Measurements from ENCODE around the gene KIF5A.
"Not testable (repeated sequence)": the region's sequence is repeated elsewhere in the genome, so short reads cannot be mapped to it uniquely, and the experiment has no call there.

Gene KIF5A

DNA sequence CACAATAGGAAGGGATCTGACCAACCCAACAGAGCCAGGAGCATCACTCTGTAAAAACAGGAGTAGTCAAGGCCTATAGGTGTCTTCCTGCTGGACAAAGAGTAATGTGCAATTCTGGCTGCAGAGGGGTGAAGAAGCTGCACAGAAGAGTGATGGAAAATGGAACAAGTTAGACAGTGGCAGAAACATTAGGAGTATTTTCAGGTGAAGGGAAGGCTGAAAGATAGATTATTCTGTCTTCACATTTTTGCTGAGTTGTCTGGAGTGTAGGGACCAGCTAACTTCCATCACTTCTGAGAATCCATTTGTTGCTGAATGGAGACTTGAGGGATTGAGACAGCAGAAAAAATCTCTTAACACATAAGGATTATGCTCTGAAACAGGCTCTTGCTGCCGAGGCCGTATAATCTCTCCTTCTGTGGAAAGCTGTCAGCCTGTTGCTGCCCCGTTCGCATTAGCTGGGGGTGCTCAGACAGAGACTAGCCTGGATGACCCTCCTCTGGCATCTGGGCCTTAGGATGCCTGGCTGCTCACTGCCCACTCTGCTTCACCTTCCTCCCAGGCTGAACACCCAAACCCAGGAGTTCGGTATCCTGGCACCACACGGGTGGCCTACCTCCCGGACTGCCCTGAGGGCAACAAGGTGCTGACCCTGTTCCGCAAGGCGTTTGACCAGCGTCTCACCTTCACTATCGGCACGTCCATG, 58.3 kb downstream of the KIF5A start:
- no peak for DNase-seq (ENCODE audit: low read depth)

DNA sequence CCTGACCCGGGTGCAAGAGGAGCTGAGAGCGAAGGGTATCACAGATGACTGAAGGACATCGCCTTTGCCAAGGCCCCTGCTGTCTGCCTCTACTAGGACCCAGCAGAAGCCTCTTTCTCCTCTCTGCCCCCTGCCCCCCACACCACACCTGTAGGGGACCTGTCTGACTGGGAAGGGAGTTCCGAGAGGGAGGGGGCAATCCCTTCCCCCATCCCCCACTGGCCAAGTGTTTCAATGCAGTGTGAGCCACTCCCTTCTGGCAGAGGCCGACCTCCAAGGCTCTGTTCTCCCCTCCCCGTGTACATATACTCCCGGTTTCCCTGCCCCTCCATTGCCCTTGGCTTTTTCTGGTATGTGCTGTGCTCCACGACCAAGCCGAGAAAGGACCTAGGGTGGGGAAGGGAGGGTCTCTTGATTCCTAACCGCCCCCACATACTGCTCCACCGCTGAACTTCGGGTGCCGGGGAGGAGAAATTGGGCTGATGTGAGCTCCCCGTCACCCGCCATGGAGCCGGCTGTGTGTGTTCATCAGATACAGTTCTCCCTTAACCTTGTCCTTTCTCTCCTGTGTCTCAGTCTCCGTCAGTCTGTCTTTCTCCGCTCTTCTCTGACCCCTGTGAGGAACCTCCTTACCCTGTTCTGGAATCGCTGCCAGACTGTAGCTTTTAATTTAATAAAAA, 59.4 kb downstream of the KIF5A start:
- no peak for DNase-seq (ENCODE audit: low read depth)

DNA sequence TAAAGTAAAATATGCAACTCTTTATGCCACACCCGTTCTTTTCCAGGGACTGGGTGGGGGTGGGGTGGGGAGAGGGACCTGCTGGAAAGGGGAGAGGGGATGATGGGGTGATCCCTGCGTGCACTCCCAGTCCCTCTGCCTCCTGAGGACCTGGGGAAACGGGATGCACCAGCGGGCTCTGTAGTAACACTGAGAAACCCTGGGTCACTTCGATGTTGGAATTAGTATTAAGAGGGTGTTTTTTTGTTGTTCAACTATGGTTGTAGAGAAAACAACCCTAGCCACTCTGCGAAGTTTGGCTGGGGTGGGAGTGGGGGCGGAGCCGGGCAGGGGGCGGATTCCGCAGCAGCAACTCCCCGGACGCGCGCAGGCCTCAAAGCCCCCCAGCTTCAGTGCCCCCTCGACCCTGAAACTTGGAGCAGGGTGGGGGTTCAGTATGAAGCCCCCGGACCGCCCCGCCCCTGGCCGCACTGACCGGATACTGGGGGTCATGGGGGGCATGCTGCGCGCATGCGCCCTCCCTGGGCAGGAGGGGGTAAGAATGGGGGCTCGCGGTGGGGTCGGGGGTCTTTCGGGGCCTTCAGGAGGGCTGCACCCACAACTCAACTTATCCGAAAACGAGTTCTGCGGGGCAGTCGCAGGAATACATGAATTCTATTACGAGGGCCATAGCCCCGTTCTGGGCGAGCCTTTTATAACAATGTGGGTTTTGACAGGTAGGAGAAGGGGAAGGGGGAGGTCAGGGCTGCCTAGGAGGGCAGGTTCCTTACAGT, 60.1 kb downstream of the KIF5A start:
- no peak for DNase-seq (ENCODE audit: low read depth)

DNA sequence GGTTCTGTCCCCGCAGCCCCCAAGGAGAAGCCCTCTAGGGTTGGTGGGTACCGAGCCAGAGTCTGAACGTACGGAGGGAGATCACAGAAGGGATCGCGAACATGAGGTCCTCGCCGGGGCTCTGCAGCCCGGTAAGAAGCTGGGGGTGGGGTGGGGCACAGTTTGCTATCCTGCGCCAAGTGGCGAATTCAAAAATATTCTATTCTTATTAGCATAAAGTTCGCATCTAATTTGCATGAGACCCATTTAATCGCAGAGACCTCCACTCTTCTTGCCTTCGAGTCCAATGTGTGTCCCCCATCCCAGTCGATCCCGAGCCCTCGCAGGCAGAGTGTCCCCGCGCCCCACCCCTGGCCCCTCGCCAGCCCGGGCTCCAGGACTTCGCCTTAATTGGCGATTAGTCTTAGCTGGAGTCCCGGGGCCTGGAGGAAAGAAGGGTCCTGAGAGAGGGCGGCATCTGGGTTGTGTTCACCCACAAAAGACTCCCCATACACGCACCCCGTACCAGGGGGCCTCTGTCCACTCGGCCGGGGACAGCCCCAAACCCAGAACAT, 60.8 kb downstream of the KIF5A start:
- DNase-seq (ENCODE audit: low read depth), result no peak

DNA sequence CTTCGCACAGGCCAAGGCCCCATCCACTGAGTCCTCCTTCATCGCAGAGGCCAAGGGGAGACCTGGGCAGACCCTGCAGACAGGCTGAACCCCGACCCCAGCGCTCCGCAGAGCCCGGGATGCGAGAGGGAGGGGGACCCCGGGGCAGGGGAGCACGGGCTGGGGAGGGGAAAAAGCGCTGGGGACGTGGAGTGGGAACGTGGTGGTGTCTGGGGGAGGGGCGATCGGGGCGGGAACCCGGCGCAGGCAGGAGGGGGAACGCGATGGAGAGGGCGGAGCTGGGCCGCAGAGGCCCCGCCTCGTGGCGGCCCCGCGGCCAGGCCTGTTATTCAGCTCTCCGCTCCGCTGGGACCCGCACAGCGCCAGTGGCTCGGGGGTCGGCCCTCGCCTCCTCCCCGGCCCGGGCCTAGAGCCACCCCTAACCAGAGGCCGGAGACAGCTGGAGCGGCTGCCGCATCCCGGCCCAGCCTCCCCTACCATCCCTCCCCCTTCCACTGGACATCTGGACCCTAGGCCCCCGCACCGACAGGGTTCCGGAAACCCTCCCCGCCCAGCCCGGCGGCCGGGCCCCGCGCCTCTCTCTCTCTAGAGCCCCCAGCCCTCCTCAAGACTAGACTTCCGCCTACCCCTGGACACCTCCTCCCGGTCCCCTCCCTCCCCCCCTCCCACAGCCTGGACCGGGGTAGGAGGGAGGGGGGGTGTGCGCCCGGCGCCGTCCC, 61.4 kb downstream of the KIF5A start, which contains the start of gene ARHGEF25:
Gene ARHGEF25 (plus strand): TSS at position 328 of the 719 bp plus-strand sequence. CDS start 460 bp downstream, outside the sequence.
- no peak for DNase-seq (ENCODE audit: low read depth)

DNA sequence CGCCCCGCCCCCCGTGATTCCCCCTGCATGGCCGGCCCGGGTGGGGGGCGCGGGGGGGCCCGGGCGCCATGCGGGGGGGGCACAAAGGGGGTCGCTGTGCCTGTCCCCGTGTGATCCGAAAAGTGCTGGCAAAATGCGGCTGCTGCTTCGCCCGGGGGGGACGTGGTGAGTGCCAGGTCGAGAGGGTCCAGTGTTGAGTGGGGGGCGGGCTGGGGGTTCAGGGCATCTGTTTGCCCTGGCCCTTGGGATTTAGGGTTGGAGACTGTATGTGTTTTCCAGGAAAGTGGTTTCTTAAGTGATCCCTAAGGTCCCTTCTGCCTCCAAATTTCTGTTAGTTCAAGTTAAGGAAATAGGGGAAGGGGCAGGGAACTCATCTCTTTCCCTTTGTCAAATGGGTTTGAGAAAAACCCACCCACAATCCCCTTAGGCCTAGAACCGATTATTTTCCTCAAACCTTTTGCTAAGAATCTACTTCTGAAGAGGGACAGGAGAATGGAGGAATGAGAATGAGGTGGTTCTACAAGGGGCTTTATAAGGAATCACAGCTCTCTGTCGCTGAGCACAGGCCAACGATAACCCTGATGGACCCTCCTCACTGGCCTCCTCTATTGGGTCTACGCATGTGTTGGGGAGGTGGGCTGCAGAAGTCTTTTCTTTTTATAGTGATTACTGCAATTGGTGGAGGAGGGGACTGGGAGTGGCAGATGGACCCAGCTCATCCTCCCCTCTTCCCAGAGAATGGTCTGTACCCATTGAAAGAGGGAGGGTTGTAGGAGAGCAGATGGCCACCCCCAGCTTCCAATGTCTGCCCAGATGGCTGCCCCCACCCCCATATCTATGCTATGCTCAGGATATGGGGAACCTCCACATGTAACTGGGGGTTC, 62.2 kb downstream of the KIF5A start:
- no peak for DNase-seq (ENCODE audit: low read depth)

DNA sequence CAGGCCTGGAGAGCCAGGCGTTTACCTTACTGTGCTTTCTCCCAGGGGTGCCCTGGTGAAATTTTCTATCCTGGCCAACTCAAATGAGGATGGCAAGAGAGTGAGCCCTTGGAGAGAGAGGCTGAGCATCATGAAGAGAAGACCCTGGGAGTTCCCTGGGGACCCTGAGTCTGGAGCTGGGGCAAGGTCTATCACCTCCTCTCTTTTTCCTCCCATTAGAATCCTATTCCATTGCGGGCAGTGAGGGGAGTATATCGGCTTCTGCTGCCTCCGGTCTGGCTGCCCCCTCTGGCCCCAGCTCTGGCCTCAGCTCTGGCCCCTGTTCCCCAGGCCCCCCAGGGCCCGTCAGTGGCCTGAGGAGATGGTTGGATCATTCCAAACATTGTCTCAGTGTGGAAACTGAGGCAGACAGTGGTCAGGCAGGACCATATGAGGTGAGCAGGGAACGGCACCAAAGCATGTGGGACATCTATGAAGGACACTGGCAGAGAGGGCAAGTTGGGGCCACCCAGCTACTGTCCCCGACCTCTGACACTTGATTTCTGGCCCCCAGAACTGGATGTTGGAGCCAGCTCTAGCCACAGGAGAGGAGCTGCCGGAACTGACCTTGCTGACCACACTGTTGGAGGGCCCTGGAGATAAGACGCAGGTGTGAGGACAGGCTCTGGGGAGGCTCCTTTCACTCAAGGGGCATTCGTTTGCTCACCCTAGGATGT, 63.0 kb downstream of the KIF5A start:
- DNase-seq (ENCODE audit: low read depth), result no peak

DNA sequence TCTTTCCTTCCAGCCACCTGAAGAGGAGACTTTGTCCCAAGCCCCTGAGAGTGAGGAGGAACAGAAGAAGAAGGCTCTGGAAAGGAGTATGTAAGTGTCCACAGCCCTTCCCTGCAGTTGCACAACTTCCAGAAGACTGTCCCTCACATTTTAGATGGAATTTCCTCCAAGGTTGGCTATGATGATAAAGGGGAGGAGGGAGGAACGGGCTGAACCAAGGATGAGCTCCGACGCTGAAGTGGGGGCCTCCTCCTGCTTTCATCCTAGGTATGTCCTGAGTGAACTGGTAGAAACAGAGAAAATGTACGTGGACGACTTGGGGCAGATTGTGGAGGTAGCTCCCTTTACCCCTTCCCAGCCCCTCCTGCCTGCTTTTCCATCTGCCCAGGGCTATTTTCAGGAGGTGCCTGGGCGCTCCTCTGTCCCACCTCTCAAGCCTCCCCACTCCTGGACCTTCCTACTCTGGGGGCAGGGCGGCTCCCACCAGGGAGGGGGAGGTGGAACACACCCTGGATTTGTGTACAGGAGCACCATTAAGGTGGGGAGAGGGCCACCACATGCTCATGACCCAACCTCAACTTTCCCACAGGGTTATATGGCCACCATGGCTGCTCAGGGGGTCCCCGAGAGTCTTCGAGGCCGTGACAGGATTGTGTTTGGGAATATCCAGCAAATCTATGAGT, 63.7 kb downstream of the KIF5A start:
- no peak for DNase-seq (ENCODE audit: low read depth)

DNA sequence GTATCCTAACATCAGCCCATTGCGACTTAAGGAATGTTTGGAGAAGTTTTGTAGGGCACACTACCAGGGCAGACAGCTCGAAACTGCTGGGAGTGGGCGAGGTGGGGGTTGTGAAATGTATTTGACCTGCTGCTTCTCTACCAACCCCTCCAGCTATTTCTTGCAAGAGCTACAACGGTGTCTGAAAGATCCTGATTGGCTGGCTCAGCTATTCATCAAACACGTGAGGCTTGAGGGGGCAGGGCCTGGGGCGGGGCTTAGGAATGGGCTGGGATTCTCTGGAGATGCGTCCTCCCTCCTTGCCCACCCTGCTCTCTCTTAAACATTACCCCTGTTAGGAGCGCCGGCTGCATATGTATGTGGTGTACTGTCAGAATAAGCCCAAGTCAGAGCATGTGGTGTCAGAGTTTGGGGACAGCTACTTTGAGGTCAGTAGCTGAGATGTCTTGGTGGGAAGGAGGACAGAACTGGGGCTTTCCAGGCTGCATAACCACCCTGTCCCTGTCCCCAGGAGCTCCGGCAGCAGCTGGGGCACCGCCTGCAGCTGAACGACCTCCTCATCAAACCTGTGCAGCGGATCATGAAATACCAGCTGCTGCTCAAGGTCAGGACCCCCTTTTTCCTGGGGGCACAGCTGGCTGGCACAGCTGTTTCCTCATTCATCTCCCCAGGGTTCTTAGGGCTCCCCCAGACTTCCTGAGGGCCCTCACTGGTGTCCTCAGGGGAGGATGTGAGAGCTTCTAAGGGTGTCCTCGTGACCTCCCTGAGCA, 64.5 kb downstream of the KIF5A start:
- no peak for DNase-seq (ENCODE audit: low read depth)

DNA sequence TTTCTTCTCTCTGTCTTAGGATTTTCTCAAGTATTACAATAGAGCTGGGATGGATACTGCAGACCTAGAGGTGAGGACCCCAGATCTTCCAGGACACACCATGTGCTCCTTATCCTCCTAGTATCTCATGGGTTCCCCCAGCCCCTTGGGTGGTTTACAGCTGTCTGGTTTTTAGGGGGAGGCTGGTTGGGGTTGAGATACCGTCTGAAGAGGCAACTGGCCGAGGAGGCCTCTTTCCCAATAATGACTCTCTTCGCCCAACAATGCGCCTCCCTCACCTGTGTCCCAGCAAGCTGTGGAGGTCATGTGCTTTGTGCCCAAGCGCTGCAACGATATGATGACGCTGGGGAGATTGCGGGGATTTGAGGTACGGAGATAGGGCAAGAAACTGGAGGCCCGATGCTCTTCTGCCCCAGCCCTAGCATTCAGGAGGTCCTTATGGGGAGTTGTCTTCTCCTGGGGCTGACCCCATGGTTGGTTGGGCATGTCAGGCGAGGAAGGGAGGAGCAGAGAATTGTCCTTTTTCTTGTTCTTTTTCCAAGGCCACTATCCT, 65.2 kb downstream of the KIF5A start:
- no peak for DNase-seq (ENCODE audit: low read depth)

DNA sequence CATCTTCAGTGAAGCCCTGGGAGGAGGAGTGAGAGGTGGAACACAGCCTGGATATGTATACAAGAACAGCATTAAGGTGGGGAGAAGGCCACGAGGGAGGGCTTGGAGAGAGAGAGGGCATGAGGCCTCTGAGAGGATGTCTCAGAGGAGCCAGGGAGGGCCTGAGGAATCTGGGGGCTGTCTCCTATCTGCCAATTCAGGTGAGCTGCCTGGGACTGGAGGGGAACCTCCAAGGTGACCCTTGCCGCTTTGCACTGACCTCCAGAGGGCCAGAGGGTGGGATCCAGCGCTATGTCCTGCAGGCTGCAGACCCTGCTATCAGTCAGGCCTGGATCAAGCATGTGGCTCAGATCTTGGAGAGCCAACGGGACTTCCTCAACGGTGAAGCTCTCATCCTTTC, 65.8 kb downstream of the KIF5A start:
- DNase-seq (ENCODE audit: low read depth), result no peak

DNA sequence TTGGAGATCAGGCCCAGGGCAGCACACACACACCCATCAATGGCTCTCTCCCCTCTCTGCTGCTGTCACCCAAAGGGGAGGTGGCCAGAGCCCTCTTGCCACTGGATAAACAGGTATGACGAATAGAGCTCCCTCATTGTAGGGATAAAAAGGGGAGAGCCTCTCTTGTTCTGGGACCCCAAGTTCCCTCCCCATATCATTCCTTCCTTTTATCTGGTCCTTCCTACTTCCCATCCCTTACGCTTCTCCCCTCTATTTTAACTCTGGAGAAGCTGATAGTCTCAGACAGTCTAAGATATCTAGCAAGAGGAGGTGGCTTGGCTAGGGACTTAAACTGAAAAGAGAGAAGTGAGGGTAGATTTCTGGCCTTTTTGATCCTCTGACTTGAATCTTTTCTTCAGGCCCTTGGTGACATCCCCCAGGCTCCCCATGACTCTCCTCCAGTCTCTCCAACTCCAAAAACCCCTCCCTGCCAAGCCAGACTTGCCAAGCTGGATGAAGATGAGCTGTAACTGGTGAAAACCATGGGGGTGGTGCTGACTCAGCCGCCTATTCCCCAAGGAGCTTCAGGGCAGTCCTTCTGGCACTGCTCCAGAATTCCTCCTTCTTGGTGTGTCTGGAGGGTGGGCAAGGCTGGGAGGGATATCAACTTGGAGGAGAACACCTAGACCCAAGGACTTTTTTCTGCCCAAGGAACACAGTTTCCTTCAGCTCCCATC, 66.7 kb downstream of the KIF5A start:
- DNase-seq (ENCODE audit: low read depth), result no peak

DNA sequence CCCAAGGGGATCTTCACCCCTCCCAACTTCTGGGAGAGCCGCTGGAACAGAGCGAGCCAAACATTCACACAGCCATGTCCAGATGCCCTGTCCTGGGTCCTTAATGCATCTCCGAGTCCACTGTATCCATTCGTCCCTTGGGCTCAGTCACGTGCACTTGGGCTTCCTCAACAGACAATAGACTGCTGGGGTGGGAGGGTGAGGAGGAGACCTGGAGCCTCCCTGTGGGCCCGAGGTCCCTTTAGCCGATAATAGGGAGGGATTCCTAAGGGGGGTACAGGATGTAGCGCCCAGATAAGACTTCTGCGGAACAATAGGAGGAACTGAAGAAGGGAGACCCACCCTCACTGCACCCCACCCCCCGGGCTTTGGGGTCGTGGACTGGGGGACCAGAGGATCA, 68.1 kb downstream of the KIF5A start:
- no peak for DNase-seq (ENCODE audit: low read depth)

DNA sequence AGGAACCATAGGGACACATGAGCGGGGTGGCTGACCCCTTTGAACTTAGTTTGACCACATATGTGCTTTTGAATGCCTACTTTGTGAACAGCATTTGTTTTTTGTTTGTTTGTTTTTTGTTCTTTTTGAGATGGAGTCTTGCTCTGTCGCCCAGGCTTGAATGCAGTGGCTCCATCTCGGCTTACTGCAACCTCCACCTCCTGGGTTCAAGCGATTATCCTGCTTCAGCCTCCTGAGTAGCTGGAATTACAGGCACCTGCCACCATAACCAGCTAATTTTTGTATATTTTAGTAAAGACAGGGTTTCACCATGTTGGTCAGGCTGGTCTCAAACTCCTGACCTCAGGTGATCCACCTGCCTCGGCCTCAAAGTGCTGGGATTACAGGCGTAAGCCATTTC, 68.6 kb downstream of the KIF5A start:
- not testable (repeated sequence) for DNase-seq (ENCODE audit: low read depth)

DNA sequence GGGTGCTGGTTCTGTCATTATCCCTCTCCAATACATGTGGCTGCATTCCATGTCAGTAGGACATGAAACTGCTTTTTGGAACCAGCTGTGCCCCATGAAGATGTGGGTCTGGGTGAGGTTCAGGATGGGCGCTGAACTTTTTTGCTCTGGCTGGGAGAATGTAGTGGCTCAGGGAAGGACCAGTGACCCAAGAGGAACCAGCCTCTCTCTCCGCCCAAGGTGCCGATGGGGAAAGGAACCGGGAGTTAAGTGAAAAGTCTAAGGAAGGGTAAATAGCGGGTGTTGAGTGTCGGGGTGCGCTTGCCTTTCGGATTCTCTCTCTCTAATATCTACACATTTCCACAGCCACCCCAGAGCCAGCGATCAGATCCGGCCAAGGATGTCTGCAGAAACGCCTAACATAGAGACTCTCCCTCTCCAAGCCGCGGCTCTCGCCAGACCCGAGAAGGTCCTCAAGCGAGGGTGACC, 69.2 kb downstream of the KIF5A start:
- DNase-seq (ENCODE audit: low read depth), result no peak

DNA sequence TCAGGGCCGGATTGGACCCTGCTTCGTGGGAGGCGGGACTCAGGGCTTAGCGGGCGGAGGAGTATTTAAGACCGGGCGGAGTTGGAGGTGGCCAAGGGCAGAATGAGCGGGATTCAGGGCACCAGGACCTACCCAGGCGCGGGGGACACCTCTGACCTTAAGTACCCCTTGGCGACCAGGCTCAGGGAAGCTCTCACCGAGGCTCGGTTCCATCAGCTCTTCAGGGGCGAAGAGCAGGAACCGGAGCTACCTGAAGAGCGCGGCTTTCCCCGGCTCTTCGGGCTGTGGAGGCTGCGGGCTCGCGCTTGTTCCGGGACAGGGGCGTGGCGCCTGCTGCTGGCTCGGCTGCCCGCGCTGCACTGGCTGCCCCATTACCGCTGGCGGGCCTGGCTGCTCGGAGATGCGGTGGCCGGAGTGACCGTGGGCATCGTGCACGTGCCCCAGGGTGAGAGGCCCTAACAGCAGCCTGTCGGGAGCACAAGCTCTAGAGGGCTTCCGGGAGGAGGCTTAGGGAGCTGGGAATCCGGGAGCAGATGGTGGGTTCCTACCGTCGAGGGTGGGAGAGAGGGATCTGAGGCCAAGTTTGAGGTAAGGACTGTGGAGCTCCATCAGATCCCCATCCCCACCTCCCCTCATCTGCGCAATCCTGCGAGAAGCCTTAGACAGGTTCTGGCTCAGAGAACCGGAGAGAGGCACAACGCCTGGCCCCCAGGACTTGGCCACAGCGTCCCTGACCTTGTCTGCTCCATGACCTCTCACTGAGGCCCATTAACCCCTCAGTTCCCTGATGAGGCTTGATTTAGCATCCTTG, 69.8 kb downstream of the KIF5A start:
- DNase-seq (ENCODE audit: low read depth), result no peak
